Vagina (tissue), 2 donors: ENCODE data around the gene GTPBP1. TPM values are rescaled to one million over a fixed set of nuclear protein-coding genes. Genes with fewer than 3 reads are reported as not detected.

ENCODE experiments used
- DNase-seq, 2 donors: peaks; one replicate each; pipeline ENCODE4 v3.0.0-alpha.2; 2017; ENCODE audit errors: extremely low spot score in 2 of 2
- H3K27ac ChIP-seq: fragments of 200-600 bp; sonication (generic); one replicate; pipeline ENCODE4 v1.5.1; 2019
- H3K27me3 ChIP-seq: fragments of 200-600 bp; sonication (generic); one replicate; pipeline ENCODE4 v1.5.1; 2019
- H3K36me3 ChIP-seq, 2 donors: fragments of 200-600 bp; sonication (generic); one replicate each; pipeline ENCODE4 v1.5.1; 2017 to 2019
- H3K4me1 ChIP-seq: fragments of 200-600 bp; sonication (generic); one replicate; pipeline ENCODE4 v1.5.1; 2019
- H3K4me3 ChIP-seq, 2 donors: fragments of 200-600 bp; sonication (generic); 1 replicate in 1 of 2; 2 replicates in 1 of 2; pipeline ENCODE4 v1.5.1; 2016 to 2019
- H3K9me3 ChIP-seq: fragments of 200-600 bp; sonication (generic); one replicate; pipeline ENCODE4 v1.5.1; 2019
- CTCF ChIP-seq, 3 experiments: fragments of 450-650 bp in 2 of 3; fragments of 200-600 bp in 1 of 3; sonication (generic) in 1 of 3; IDR thresholded peaks; one replicate each; pipeline ENCODE4 v1.5.1; 2017 to 2019; ENCODE audit warnings: antibody characterized with exemption in 3 of 3, mild to moderate bottlenecking in 2 of 3, moderate library complexity in 2 of 3
- POLR2A ChIP-seq, 2 donors: fragments of 450-650 bp; IDR thresholded peaks; one replicate each; pipeline ENCODE4 v1.6.1; 2017; ENCODE audit warnings: antibody characterized with exemption in 2 of 2, mild to moderate bottlenecking in 2 of 2, moderate library complexity in 2 of 2
- POLR2AphosphoS5 ChIP-seq, 2 donors: sonication (generic); formaldehyde crosslinking; IDR thresholded peaks; one replicate each; pipeline ENCODE4 v1.9.0; 2017; ENCODE audit warnings: antibody characterized with exemption in 2 of 2, mild to moderate bottlenecking in 2 of 2, low read depth in 1 of 2; ENCODE audit not compliant: insufficient read depth in 1 of 2
- intact Hi-C: fragments of 100-400 bp; cut with DNase I; formaldehyde crosslinking; loops from one replicate; pipeline ENCODE4 v1.15.1; 2023
- total RNA-seq: library from RNA; depleted of rRNA; stranded (reverse); fragments of >200 nt; gene quantifications from one replicate; pipeline ENCODE4 v1.2.3, GENCODE V29; 2016

The GTPBP1 gene
- total RNA-seq, 1 donor from 2014 or later = 69.5 TPM

- peak; percentile 88 to 97 for TF ChIP-seq POLR2A (IDR thresholded peaks at IDR 0.05)
- no peak for TF ChIP-seq CTCF (IDR thresholded peaks at IDR 0.05)
- peak; percentile 6 to 91 for TF ChIP-seq POLR2AphosphoS5 (IDR thresholded peaks at IDR 0.05; ENCODE audit: insufficient read depth in 1 of 2, low read depth in 1 of 2)
- intact Hi-C loops = no loop called here
- H3K27ac ChIP-seq = peak within 1 kb of the TSS; percentile 98
- H3K4me1 ChIP-seq = peaks cover 50% of the 10 kb centered on the region
- H3K4me3 ChIP-seq = peak within 1 kb of the TSS; percentile 68 to 95
- H3K36me3 ChIP-seq = no peaks in the 10 kb centered on the region
- DNase-seq = peak in 1 of 2 donors; percentile 95
- no peaks in the 10 kb centered on the region for H3K27me3 ChIP-seq
- H3K9me3 ChIP-seq = no peaks in the 10 kb centered on the region
Observed at GRCh38 chr22:38700789-38701628, 4.7 kb upstream of the GTPBP1 start, which contains the start of gene JOSD1. Gene JOSD1 (minus strand): TSS chr22:38700943. CDS start chr22:38699987, 956 bp downstream.

- Histone ChIP-seq H3K27ac (peak overlapping the region; percentile 85), H3K27me3 (no peaks in the 10 kb centered on the region), H3K4me1 (peaks cover 44% of the 10 kb centered on the region), H3K4me3 (peak overlapping the region; percentile 36 to 89), H3K9me3 (no peaks in the 10 kb centered on the region), H3K36me3 (peaks cover 0 to 5% of the 10 kb centered on the region in 2 donors)
- no peak for DNase-seq
- intact Hi-C loops = loop anchor here (5.0 kb wide), 1 partner anchor 48 kb away; no protein-coding TSS in a partner anchor
- TF ChIP-seq CTCF (IDR thresholded peaks at IDR 0.05) = no peak
- no peak for TF ChIP-seq POLR2AphosphoS5 (IDR thresholded peaks at IDR 0.05; ENCODE audit: insufficient read depth in 1 of 2, low read depth in 1 of 2)
Observed at GRCh38 chr22:38704654-38705234, 1.0 kb upstream of the GTPBP1 start.

- no peak for DNase-seq
- peaks cover 51% of the 10 kb centered on the region for H3K4me1 ChIP-seq
- peaks cover 0 to 9% of the 10 kb centered on the region in 2 donors for H3K36me3 ChIP-seq
- no peaks in the 10 kb centered on the region for H3K9me3 ChIP-seq
- peak overlapping the region; percentile 98 for H3K27ac ChIP-seq
- H3K27me3 ChIP-seq = no peaks in the 10 kb centered on the region
- TF ChIP-seq CTCF (IDR thresholded peaks at IDR 0.05) (no peak), POLR2A (IDR thresholded peaks at IDR 0.05) (no peak), POLR2AphosphoS5 (IDR thresholded peaks at IDR 0.05; ENCODE audit: insufficient read depth in 1 of 2, low read depth in 1 of 2) (no peak)
- intact Hi-C loops = loop anchor here (5.0 kb wide), 1 partner anchor 46 kb away; no protein-coding TSS in a partner anchor
- peak overlapping the region; percentile 80 to 89 for H3K4me3 ChIP-seq
Observed at GRCh38 chr22:38706101-38706900, 557 bp downstream of the GTPBP1 start.

- Histone ChIP-seq H3K4me1 (peaks cover 50% of the 10 kb centered on the region), H3K9me3 (no peaks in the 10 kb centered on the region), H3K27me3 (no peaks in the 10 kb centered on the region), H3K36me3 (peaks cover 0 to 9% of the 10 kb centered on the region in 2 donors), H3K27ac (peak overlapping the region; percentile 98), H3K4me3 (peak overlapping the region; percentile 80 to 89)
- no peak for DNase-seq
- intact Hi-C loops = loop anchor here (5.0 kb wide), 1 partner anchor 45 kb away; no protein-coding TSS in a partner anchor
- no peak for TF ChIP-seq POLR2A (IDR thresholded peaks at IDR 0.05)
- TF ChIP-seq CTCF (IDR thresholded peaks at IDR 0.05) = no peak
- no peak for TF ChIP-seq POLR2AphosphoS5 (IDR thresholded peaks at IDR 0.05; ENCODE audit: insufficient read depth in 1 of 2, low read depth in 1 of 2)
Observed at GRCh38 chr22:38706901-38707195, 1.1 kb downstream of the GTPBP1 start.
